Suprapubic skin (tissue), 4 donors: ENCODE results near the gene TTC28. TPM values are rescaled to one million over a fixed set of nuclear protein-coding genes. Genes with fewer than 3 reads are reported as not detected.
"Not testable (repeated sequence)": the region's sequence is repeated elsewhere in the genome, so short reads cannot be mapped to it uniquely, and the experiment has no call there.

ENCODE experiments used
- DNase-seq, 2 donors: peaks; one replicate each; pipeline ENCODE4 v3.0.0-alpha.2; 2019; ENCODE audit warnings: low spot score in 2 of 2
- H3K27ac ChIP-seq: fragments of 200-600 bp; sonication (generic); one replicate; pipeline ENCODE4 v1.5.1; 2019
- H3K27me3 ChIP-seq: fragments of 200-600 bp; sonication (generic); one replicate; pipeline ENCODE4 v1.5.1; 2019
- H3K36me3 ChIP-seq: fragments of 200-600 bp; sonication (generic); one replicate; pipeline ENCODE4 v1.5.1; 2019
- H3K4me1 ChIP-seq: fragments of 200-600 bp; sonication (generic); one replicate; pipeline ENCODE4 v1.5.1; 2019
- H3K4me3 ChIP-seq: fragments of 200-600 bp; sonication (generic); one replicate; pipeline ENCODE4 v1.5.1; 2019; ENCODE audit warnings: mild to moderate bottlenecking
- H3K9me3 ChIP-seq: fragments of 200-600 bp; sonication (generic); one replicate; pipeline ENCODE4 v1.5.1; 2019
- EP300 ChIP-seq: sonication (generic); formaldehyde crosslinking; IDR thresholded peaks from one replicate; pipeline ENCODE4 v1.6.1; 2017; ENCODE audit warnings: antibody characterized with exemption
- POLR2A ChIP-seq, 2 donors: fragments of 450-650 bp; IDR thresholded peaks; one replicate each; pipeline ENCODE4 v1.6.1; 2017; ENCODE audit warnings: antibody characterized with exemption in 2 of 2, mild to moderate bottlenecking in 2 of 2, moderate library complexity in 2 of 2
- POLR2AphosphoS5 ChIP-seq, 3 donors: sonication (generic); formaldehyde crosslinking; IDR thresholded peaks; one replicate each; pipeline ENCODE4 v1.6.1; 2017; ENCODE audit warnings: antibody characterized with exemption in 3 of 3
- WGBS: methylation state at CpG from one replicate; pipeline ENCODE4 v1.1.5; 2018; 5-methylcytosine and 5-hydroxymethylcytosine counted together
- total RNA-seq, 4 donors: library from RNA; depleted of rRNA; stranded (reverse); fragments of >200 nt; gene quantifications; one replicate each; pipeline ENCODE4 v1.1.0, GENCODE V29; 2016
- TF ChIP-seq, protein P1 (sequence below), 2 donors: fragments of 200-600 bp in 1 of 2; fragments of 450-650 bp in 1 of 2; sonication (generic) in 1 of 2; IDR thresholded peaks; one replicate each; pipeline ENCODE4 v1.5.1; 2016 to 2019; ENCODE audit warnings: antibody characterized with exemption in 2 of 2, mild to moderate bottlenecking in 1 of 2, moderate library complexity in 1 of 2

The TTC28 gene
- total RNA-seq, 4 donors from 2014 or later, result 8.1 to 23.1 (median 11.7) TPM

DNA sequence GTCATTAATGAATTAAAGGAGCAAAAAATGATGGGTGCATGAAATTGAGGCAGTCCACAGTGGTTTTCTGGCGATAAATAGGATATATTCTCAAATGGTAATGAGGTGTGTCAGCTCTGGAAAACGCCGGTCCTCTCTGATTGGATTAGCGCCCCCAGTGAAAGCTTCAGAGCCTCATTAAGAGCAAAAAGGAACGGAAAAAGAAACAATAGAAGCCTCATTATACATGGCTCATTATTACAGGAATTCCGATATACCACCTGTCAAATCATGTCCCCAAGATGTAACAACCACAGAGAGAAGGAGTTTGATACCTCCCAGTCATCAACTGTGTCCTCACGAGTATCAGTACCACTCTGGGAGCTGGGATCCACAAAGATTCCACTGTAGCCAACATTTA is 584.9 kb downstream of the TTC28 start:
- Histone ChIP-seq H3K27ac (no peak overlapping the region), H3K4me3 (no peak overlapping the region), H3K9me3 (no peaks in the 10 kb centered on the region), H3K36me3 (peaks cover 30% of the 10 kb centered on the region), H3K27me3 (no peaks in the 10 kb centered on the region), H3K4me1 (peaks cover 4% of the 10 kb centered on the region)
- TF ChIP-seq, protein P1, sequence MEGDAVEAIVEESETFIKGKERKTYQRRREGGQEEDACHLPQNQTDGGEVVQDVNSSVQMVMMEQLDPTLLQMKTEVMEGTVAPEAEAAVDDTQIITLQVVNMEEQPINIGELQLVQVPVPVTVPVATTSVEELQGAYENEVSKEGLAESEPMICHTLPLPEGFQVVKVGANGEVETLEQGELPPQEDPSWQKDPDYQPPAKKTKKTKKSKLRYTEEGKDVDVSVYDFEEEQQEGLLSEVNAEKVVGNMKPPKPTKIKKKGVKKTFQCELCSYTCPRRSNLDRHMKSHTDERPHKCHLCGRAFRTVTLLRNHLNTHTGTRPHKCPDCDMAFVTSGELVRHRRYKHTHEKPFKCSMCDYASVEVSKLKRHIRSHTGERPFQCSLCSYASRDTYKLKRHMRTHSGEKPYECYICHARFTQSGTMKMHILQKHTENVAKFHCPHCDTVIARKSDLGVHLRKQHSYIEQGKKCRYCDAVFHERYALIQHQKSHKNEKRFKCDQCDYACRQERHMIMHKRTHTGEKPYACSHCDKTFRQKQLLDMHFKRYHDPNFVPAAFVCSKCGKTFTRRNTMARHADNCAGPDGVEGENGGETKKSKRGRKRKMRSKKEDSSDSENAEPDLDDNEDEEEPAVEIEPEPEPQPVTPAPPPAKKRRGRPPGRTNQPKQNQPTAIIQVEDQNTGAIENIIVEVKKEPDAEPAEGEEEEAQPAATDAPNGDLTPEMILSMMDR (IDR thresholded peaks at IDR 0.05), result no peak
- TF ChIP-seq EP300 (no peak), POLR2A (IDR thresholded peaks at IDR 0.05) (no peak), POLR2AphosphoS5 (IDR thresholded peaks at IDR 0.05) (no peak)
- WGBS, result 82% methylated on average over 7 of the region's 7 CpGs
- no peak for DNase-seq

DNA sequence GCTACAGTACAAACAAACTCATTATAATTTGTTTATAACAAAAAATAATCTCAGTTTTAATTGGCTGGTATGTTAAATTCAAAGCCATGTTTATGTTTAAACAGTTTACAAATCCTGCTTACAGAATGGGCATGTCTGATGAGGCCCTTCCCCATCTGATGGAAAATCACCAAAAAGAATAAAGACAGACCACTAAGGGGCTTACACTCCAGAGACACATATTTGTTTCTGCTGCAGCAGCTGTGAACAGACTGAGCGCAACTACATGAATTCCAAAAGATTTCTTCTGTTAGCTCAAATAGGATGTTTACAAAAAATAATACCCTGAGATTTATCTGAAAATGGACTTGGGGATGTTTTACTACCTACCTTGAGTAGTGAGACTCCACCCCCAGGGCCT is 585.9 kb downstream of the TTC28 start:
- TF ChIP-seq POLR2A (IDR thresholded peaks at IDR 0.05) (no peak), EP300 (no peak), POLR2AphosphoS5 (IDR thresholded peaks at IDR 0.05) (no peak)
- TF ChIP-seq, protein P1 (IDR thresholded peaks at IDR 0.05), result no peak
- Histone ChIP-seq H3K4me3 (no peak overlapping the region), H3K9me3 (no peaks in the 10 kb centered on the region), H3K4me1 (peaks cover 4% of the 10 kb centered on the region), H3K36me3 (peaks cover 23% of the 10 kb centered on the region), H3K27ac (no peak overlapping the region), H3K27me3 (no peaks in the 10 kb centered on the region)
- 100% methylated on average over 1 of the region's 1 CpG for WGBS
- DNase-seq, result no peak

DNA sequence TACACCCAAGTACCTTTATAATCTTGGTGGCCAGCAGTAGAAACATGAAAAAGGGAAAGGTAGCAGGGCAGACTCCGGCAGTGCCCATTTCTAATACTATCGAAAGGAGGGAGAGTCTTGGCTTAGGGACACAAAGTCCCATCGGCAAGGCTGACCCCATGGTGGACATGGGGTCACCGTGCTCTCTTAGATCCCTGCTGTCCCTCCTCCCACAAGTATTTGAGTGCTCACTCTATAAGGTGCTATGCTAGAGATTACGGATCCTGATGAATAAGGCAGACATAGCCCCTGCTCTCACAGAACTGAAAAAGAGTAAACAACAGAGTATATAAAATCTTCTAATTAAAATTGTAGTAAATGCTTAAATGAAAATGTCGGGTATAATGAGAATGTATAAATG is 588.2 kb downstream of the TTC28 start:
- WGBS, result 95% methylated on average over 6 of the region's 6 CpGs
- TF ChIP-seq POLR2AphosphoS5 (IDR thresholded peaks at IDR 0.05) (no peak), POLR2A (IDR thresholded peaks at IDR 0.05) (no peak), EP300 (no peak)
- TF ChIP-seq, protein P1 (IDR thresholded peaks at IDR 0.05), result no peak
- H3K36me3 ChIP-seq, result peaks cover 12% of the 10 kb centered on the region

DNA sequence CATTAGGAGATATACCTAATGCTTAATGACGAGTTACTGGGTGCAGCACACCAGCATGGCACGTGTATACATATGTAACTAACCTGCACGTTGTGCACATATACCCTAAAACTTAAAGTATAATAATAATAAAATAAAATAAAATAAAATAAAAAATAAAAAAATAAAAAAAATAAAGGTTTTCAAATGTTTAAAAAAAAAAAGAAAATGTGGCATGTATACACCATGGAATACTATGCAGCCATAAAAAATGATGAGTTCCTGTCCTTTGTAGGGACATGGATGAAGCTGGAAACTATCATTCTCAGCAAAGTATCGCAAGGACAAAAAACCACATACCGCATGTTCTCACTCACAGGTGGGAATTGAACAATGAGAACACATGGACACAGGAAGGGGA is 590.1 kb downstream of the TTC28 start:
- not testable (repeated sequence) for H3K27me3 ChIP-seq, H3K4me3 ChIP-seq, DNase-seq, H3K9me3 ChIP-seq, H3K27ac ChIP-seq, H3K4me1 ChIP-seq
- H3K36me3 ChIP-seq, result peaks cover 12% of the 10 kb centered on the region
- WGBS, result 95% methylated on average over 5 of the region's 5 CpGs

More for the DNA sequence above, 588.2 kb downstream of the TTC28 start:
- no peak for DNase-seq
- H3K4me3 ChIP-seq, result no peak overlapping the region
- H3K4me1 ChIP-seq, result peaks cover 4% of the 10 kb centered on the region
- H3K9me3 ChIP-seq, result no peaks in the 10 kb centered on the region
- H3K27ac ChIP-seq, result no peak overlapping the region
- H3K27me3 ChIP-seq, result no peaks in the 10 kb centered on the region

DNA sequence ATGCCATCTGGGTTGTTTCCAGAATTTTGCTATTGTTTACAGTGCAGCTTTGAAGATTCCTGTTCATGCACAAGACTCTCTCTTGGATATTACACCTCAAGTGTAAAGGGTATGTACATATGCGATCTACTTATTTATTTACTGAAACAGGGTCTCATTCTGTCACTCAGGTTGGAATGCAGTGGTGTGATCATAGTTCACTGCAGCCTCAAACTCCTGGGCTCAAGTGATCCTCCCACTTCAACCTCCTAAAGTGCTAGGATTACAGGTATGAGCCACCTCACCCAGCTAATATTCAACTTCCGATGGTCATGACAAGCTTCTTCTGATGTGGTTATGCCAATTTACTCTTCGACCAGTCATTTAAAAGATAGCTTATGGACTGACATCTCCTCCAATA is 602.5 kb downstream of the TTC28 start:
- no peaks in the 10 kb centered on the region for H3K9me3 ChIP-seq
- 93% methylated on average over 3 of the region's 3 CpGs for WGBS
- no peak overlapping the region for H3K27ac ChIP-seq
- H3K4me1 ChIP-seq, result peaks cover 8% of the 10 kb centered on the region
- DNase-seq, result no peak
- no peaks in the 10 kb centered on the region for H3K27me3 ChIP-seq
- H3K36me3 ChIP-seq, result peaks cover 3% of the 10 kb centered on the region
- TF ChIP-seq POLR2AphosphoS5 (IDR thresholded peaks at IDR 0.05) (no peak), EP300 (no peak), POLR2A (IDR thresholded peaks at IDR 0.05) (no peak)
- TF ChIP-seq, protein P1 (IDR thresholded peaks at IDR 0.05), result no peak
- H3K4me3 ChIP-seq, result no peak overlapping the region

DNA sequence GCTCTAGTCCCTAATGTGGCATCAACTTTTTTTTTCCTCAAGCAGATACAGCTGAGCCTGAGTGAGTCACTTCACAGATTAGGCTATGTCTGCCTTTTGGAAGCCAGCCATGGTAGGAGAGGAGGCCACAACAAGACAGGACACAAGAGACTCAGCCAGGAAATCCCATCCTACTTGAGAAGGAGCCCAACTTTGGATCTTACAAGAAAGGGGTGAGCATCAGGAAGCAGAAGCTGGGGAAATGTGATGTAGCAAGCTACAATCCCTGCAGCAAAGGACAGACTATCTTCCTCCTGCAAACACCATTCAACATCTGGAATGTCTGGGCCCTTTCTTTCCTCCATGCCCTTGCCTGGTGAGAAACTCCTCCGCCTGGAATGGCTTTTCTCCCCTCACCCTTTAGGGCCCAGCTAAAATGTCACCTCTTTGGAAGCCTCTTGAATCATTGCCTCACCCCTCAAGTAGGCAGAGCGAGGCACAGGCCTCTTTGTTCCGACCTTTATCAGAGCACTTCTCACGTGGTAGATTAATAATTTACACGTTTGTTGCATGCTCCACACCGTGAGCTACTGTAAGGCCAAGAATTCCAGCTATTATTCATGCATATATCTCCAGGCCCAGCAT is 604.2 kb downstream of the TTC28 start:
- Histone ChIP-seq H3K36me3 (peaks cover 3% of the 10 kb centered on the region), H3K4me1 (peaks cover 8% of the 10 kb centered on the region), H3K9me3 (no peaks in the 10 kb centered on the region), H3K4me3 (no peak overlapping the region), H3K27me3 (no peaks in the 10 kb centered on the region), H3K27ac (no peak overlapping the region)
- TF ChIP-seq POLR2AphosphoS5 (IDR thresholded peaks at IDR 0.05) (no peak), POLR2A (IDR thresholded peaks at IDR 0.05) (no peak), EP300 (no peak)
- TF ChIP-seq, protein P1 (IDR thresholded peaks at IDR 0.05), result no peak
- DNase-seq, result no peak
- 70% methylated on average over 6 of the region's 6 CpGs for WGBS
